Activated naive CD4-positive, alpha-beta T cell treated with anti-CD3 and anti-CD28 coated beads, Interleukin-2, amount 50 U/mL, for 72 hours (primary cell): Measurements from ENCODE around the gene TCF4. TPM values are rescaled to one million over a fixed set of nuclear protein-coding genes. Genes with fewer than 3 reads are reported as not detected.

Experiments
- ATAC-seq, 2 donors: fragments of 150-1000 bp; cut with Tn5 transposase; 2 replicates each; pipeline ENCODE4 v1.10.0; 2021; ENCODE audit warnings: mild to moderate bottlenecking in 2 of 2, moderate library complexity in 2 of 2
- DNase-seq, 2 donors: peaks; one replicate each; pipeline ENCODE4 v3.0.0; 2021 to 2022; ENCODE audit warnings: low spot score in 2 of 2
- H3K27ac Mint-ChIP-seq, 2 donors: one replicate each; pipeline ENCODE4 v1.8.0; 2022; ENCODE audit warnings: mild to moderate bottlenecking in 2 of 2, mixed read lengths in 2 of 2
- H3K36me3 Mint-ChIP-seq, 2 donors: one replicate each; pipeline ENCODE4 v1.8.0; 2022; ENCODE audit warnings: mixed read lengths in 2 of 2
- H3K9me3 Mint-ChIP-seq, 2 donors: one replicate each; pipeline ENCODE4 v1.8.0; 2022; ENCODE audit warnings: mixed read lengths in 2 of 2
- total RNA-seq, 2 donors: library from RNA; stranded (reverse); gene quantifications; one replicate each; pipeline ENCODE4 v1.2.3, GENCODE V29; 2022

The TCF4 gene
- total RNA-seq, 2 donors from 2014 or later: 0.46 to 1.6 TPM

DNA sequence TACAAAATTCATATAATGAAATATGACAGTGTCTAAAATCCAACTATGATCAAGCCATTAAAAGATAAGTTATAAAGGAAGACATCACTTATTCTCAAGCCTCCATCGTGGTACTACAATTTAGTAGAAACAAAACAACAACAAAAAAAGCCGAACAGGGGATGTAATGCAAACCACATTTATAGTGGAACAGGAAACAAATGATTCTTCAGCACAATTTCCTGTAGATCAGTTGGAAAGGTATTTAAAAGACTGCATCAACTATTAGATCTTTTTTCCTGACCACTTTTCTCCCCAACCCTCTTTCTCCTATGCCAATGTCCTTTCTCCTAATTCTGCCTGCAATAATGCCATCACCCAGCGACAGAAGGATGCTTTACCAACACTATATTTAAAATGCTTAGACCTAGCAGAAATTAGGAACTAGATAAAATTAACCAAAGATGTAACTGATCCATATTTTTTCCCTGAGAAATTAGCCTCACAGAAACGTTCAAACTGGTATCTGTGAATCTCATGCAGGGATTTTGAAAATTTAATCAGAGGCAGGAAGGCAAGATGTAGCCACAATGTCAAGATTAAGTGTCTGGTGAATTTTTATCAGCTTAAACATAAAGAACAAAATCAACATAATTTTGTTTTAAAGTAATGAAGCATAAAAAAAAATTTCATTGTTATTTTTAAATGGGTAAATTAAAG, 271.4 kb downstream of the TCF4 start:
- no peaks in the 10 kb centered on the region for H3K36me3 Mint-ChIP-seq
- no peak for ATAC-seq
- no peaks in the 10 kb centered on the region for H3K9me3 Mint-ChIP-seq
- H3K27ac Mint-ChIP-seq: no peak overlapping the region
- DNase-seq: no peak

DNA sequence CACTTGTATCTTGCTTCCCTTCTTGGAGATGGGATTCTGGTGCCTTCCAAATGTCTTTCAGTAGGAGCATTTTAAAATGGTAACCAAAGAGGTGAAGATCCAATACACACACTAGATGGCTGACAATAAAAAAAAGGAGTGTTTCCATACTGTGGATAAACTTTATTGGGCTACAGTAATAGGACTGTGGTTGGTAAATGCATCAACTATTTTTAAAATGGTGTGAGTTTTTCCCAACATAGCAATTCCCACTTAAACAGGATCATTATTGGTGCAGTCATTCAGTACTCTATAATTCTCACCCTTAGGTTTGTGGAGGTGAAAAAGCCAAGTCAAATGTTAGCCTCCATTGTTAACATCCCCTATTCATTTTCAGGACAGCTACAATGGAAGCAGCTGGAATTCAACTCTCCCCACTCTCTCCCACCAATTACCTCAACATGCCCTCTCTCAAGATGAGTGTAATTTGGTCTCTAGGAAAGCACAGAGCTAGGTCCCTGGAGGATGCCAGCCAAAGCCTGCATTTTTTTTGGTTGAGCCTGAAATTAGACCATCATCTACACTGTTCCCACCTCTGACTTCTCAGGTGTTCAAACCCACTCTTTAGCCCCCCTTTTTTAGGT, 273.3 kb downstream of the TCF4 start:
- ATAC-seq: no peak
- no peak for DNase-seq
- H3K9me3 Mint-ChIP-seq: no peaks in the 10 kb centered on the region
- no peaks in the 10 kb centered on the region for H3K36me3 Mint-ChIP-seq
- no peak overlapping the region for H3K27ac Mint-ChIP-seq

DNA sequence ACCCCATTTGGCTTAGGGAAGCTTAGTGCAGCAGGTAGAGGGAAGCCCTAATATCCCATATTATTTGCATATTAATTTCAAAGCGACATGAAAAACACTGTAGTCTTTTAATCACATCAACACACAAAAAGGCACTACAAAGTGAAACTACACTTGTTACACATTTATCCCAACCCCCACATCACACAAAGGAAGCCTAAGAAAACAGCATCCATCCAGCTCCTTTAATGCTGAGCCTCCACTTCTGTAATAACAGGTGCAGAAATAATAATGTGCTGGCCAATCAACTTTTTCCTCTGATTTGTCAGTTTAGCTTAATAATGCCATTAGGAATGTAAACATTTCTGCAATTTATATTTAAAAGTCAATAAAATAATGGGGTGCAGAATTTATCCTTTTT, 274.0 kb downstream of the TCF4 start:
- Mint-ChIP-seq H3K36me3 (no peaks in the 10 kb centered on the region), H3K9me3 (no peaks in the 10 kb centered on the region), H3K27ac (no peak overlapping the region)
- ATAC-seq (no peak), DNase-seq (no peak)

DNA sequence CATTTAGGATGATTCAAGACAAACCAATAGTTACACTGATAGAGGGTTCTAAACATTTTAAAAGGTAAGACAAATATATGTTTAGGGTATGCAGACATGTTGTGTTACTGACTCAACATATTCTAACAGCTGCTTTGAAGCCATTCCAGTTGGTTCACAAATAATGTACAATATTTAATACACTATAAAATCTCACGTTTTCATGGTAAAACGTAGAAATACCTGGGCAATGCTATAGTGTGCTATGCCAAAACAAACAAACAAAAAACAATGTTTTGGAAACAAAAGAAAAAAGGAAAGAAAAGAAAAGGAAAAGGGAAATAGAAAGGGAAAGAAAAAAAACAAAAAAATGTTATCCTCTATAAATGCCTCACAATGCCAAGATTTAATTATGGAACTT, 277.1 kb downstream of the TCF4 start:
- Mint-ChIP-seq H3K36me3 (no peaks in the 10 kb centered on the region), H3K9me3 (peaks cover 0 to 4% of the 10 kb centered on the region in 2 donors), H3K27ac (no peak overlapping the region)
- ATAC-seq: no peak
- no peak for DNase-seq

DNA sequence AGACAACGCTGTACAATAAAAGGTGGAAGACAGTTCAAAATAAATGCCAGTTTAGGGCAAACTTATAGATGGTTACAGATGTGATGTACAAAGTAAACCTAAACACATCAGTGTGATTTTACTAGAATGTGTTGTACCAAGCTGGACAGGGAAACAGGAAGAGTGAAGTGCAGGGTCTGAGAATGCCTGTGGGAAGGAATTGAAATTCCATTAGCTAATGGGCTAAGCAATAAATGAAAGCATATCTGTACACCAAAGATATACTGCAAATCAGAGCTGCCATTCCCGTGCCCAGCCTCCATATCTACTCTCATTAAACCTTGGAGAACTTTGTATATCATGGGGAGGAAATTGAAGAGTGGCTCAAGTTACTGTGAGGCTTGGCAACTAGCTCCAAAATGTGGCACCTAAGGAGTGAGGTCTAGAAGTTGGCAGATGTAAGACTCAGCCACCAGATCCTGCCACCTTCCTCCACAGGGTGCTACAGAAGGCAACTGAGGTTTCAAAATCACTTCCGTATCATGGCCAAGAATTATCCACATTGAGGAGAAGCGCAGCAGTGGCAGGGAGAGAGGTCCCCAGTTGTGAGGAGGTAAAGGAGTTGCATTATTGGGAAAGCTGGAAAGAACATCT, 277.8 kb downstream of the TCF4 start:
- Mint-ChIP-seq H3K27ac (no peak overlapping the region), H3K36me3 (no peaks in the 10 kb centered on the region), H3K9me3 (peaks cover 0 to 4% of the 10 kb centered on the region in 2 donors)
- DNase-seq (no peak), ATAC-seq (no peak)

DNA sequence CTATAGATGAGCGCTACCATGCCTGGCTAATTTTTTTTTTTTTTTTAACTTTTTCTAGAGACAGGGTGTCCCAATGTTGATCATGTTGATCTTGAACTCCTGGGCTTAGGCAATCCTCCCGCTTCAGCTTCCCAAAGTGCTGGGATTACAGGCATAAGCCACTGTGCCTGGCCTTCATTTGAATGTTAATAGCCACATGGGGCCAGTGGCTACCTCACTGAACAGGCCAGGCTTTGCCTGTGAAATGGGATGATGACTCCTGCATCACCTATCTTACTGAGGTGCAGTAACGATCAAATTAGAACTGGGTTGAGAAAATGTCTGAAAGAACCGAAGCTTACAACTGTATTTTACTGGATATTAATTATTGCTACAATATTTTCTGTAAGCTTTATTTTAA, 278.7 kb downstream of the TCF4 start:
- DNase-seq (no peak), ATAC-seq (no peak)
- H3K27ac Mint-ChIP-seq: no peak overlapping the region
- peaks cover 0 to 4% of the 10 kb centered on the region in 2 donors for H3K9me3 Mint-ChIP-seq
- H3K36me3 Mint-ChIP-seq: no peaks in the 10 kb centered on the region

DNA sequence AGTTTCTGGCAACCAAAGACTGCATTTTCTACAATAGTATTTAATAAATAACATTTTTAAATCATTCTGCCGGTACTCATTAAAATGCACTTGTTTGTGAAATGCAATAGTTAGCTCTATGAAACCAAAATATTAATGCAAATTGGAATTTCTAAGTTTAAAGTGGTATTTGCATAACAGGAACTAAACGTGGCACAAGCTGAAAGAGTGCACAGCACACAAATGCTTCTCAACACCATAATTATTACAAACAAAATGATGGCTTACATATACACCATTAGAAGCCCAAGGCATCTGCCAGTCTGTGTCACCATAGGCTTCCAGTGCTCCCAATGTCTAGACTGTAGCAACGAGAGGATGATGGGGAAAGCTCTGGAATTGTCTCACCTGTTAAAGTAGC, 280.5 kb downstream of the TCF4 start:
- Mint-ChIP-seq H3K36me3 (no peaks in the 10 kb centered on the region), H3K27ac (no peak overlapping the region), H3K9me3 (peaks cover 0 to 8% of the 10 kb centered on the region in 2 donors)
- DNase-seq (no peak), ATAC-seq (no peak)

DNA sequence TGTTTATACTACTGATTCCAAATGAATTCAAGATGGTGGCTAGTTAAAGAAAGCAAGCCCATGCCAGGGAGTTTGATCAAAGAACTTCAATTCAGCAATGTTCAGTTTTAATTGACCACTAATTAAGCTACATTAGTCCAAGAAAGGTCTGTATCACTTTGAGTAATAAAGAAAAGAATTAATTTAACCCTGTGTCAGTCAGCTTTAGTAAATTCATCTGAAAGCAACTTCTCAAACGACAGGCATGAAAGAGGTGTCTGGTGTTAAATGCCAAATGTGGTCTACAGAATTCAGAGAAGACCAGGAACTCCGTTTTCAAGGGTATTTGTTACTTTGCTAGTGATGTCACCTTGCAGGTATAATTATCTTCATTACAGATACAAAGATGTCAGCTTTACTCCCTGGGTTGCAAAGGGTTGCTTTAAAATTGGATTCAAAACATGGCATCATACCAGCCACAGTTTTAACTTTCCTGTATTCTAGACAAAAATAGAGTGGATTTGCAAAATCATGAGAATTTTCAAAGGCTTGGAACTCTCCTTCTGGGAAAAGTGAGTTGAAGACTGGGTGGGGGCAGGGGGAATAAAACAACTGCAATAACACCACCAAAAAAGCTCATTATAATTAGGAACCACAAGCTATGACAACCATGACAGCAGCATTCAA, 281.5 kb downstream of the TCF4 start:
- Mint-ChIP-seq H3K36me3 (no peaks in the 10 kb centered on the region), H3K9me3 (peaks cover 0 to 8% of the 10 kb centered on the region in 2 donors), H3K27ac (no peak overlapping the region)
- no peak for DNase-seq
- no peak for ATAC-seq

DNA sequence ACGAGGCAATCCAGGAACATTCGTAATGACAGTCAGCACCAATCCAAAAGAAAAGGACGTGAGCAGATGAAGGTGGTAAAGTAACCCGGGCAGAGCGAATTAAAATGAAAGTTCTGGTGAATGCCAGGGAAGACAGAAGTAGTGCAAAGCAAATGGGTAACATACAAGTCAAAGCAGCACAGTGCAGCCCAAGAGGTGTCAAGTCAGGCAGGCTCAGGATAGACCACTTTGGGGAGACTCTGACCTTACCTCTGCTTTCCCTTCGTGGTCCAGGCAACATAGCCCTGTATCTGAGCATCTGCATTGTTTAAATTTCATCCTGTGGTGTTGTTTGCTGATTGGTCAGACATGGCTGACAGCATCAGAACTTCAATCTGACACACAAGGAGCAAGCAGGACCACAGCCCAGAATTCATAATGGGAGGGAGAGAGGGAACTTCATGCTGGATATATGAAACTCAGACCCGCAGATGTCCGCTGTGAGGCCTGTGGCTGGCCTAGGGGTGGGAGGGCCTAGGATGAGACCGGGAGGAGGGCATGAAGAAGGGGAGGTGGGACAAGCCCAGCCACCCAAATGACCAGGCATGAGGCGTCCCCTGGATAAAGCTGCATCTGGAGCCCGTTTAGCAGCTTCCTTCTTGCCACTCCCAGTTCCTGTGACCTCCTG, 285.7 kb downstream of the TCF4 start:
- H3K36me3 Mint-ChIP-seq: no peaks in the 10 kb centered on the region
- no peak for DNase-seq
- no peak for ATAC-seq
- peaks cover 0 to 4% of the 10 kb centered on the region in 2 donors for H3K9me3 Mint-ChIP-seq
- no peak overlapping the region for H3K27ac Mint-ChIP-seq

DNA sequence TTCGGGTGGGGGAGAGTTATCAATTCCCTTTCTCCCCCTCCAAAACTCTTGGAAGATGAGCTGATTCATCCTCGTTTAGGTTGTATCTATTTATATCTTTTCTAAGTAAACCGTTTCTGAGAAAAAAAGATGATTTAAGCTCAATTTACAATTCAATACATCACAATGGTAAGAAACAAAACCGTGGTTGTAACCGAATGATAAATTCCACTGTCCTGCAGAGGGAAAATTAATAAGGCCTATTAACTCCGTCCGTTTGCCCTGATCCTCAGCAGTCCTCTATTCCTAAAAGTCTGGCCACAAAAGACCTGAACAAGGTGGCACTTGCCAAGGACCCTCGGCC, 286.2 kb downstream of the TCF4 start:
- Mint-ChIP-seq H3K27ac (no peak overlapping the region), H3K9me3 (peaks cover 0 to 4% of the 10 kb centered on the region in 2 donors), H3K36me3 (no peaks in the 10 kb centered on the region)
- DNase-seq (no peak), ATAC-seq (no peak)

DNA sequence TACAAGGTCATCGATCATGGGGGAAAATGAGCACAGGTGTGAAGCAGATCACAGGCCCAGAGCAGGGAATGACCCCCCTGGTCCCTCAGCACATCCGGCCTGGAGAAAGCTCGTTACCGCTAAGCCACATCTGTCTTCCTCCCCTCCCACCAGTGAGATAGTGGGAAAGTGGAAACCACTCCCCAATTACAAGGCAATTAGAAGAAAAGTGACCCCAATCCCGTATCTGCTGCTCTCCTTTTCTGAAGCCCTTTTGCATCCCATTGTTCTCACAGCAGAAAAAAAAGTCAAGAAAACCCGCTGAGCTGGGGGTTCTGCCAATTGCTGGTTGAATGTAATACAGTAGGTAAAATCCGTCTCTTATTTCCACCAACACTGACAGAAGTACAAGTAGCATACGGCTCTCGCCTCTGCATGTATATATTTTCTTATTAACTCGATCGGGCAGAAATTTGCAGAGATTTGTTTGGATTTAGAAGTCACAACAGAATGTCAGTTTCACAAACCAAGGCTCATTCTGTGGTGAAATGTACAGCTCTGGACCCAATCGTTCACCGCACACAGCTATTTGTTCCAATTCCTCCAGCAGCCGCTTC, 287.0 kb downstream of the TCF4 start:
- no peak for DNase-seq
- no peaks in the 10 kb centered on the region for H3K36me3 Mint-ChIP-seq
- peaks cover 0 to 4% of the 10 kb centered on the region in 2 donors for H3K9me3 Mint-ChIP-seq
- no peak for ATAC-seq
- H3K27ac Mint-ChIP-seq: no peak overlapping the region

DNA sequence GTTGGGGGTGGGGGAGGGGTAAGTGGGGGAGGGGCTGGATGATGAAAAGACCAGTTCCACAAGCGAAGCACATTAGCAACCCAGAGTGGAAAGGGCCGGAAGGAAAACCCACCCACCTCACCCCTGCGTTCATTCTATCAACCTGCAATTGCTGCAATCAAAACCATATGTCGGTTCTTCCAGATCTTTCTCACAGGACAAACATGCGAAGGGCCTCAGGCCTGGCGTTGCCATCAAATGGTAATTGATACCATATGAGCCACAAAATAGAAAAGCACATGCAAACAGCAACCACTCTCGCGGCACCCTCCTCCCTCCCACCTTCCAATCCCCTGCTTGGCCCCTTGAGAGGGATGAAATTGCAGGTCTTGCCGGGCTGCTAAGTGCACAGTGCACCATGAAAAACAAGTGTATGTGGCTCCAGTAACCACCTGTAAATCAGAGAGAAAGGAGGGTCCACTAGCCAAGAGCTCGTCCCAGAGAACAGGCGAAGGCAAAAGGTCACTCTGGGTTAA, 287.5 kb downstream of the TCF4 start:
- no peak overlapping the region for H3K27ac Mint-ChIP-seq
- DNase-seq (no peak), ATAC-seq (no peak)
- H3K36me3 Mint-ChIP-seq: no peaks in the 10 kb centered on the region
- H3K9me3 Mint-ChIP-seq: peaks cover 0 to 4% of the 10 kb centered on the region in 2 donors

DNA sequence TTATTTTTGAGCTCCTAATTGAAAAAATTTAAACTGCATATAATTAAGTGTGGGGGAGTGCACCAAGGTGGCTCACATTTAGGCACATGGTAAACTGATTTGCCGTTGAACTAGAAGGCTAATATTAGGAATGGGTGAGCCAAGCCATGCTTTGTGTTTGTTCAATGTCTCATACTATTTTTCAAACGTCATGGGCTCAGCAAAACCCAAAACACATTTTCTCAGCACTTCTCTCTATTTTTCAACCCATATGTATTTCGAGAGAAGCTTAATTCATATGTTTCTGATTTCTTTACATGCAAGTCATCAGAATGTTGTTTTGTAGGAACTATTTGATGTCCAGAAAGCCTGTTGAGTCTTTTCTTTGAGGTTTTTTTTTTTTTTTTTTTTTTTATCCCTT, 291.2 kb downstream of the TCF4 start:
- H3K27ac Mint-ChIP-seq: no peak overlapping the region
- no peaks in the 10 kb centered on the region for H3K36me3 Mint-ChIP-seq
- no peaks in the 10 kb centered on the region for H3K9me3 Mint-ChIP-seq
- ATAC-seq (no peak), DNase-seq (no peak)

DNA sequence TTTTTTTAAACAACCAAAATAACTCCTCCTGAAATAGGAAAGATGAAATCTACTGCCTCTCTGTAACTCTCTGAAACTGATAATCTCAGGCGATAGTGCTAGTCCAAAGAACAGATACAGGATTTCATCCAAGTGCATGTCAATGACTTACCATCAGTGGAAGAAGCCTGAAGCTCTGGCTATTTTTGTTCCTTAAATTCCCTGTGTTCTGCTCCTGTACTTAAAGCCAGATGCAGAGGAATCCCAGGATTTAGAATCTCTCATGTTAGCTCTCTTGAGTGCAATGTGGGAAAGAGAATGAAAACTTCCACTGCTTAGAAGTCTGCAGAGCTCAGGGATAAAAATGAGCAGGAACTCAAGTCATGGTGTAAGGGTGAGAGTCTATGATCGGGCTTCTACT, 291.9 kb downstream of the TCF4 start:
- Mint-ChIP-seq H3K36me3 (no peaks in the 10 kb centered on the region), H3K27ac (no peak overlapping the region), H3K9me3 (no peaks in the 10 kb centered on the region)
- ATAC-seq (no peak), DNase-seq (no peak)

DNA sequence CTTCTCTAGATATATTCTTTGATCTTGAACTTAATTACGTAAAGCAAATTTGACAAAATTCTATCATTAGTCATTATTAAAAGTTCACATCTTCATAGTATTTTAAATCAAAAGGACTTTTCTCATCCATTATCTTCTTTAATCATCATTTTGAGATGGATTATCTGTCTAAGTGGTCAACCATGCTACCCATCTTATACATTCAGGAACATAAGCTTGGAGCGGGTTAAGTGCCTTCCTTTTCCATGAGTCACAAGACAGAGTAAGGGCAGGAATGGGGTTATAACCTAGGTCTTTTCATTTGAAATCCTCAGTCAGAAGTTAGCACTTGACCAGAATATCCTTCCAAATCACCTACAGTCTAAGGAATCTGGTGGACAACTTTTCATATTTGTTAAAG, 297.1 kb downstream of the TCF4 start:
- Mint-ChIP-seq H3K36me3 (no peaks in the 10 kb centered on the region), H3K27ac (no peak overlapping the region), H3K9me3 (peaks cover 0 to 4% of the 10 kb centered on the region in 2 donors)
- no peak for DNase-seq
- no peak for ATAC-seq

DNA sequence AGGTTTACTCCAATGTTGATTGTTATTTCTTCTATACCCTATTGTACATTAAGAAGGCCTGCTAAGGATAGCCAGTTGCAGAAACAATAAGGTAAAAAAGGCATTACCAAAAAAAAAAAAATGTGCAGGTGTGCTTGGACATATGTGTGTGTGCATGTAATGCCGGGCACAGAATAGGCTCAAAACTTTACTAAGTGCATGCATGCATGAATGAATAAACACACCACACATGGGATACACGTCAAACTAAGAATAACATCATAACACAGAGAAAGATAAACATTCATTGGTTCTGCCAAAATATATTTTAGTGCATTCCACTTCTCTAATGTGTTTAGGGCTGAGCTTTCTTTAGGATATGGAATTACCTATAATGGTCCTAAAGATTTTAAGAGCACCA, 298.2 kb downstream of the TCF4 start:
- Mint-ChIP-seq H3K27ac (no peak overlapping the region), H3K36me3 (no peaks in the 10 kb centered on the region), H3K9me3 (peaks cover 0 to 4% of the 10 kb centered on the region in 2 donors)
- no peak for DNase-seq
- ATAC-seq: no peak
